Measurements from ENCODE around the gene CDCA4. TPM values are rescaled to one million over a fixed set of nuclear protein-coding genes. Genes with fewer than 3 reads are reported as not detected.
A peak's percentile ranks its signal among the peaks of the same experiment; 100 is the strongest.

Gene CDCA4
- total and polyA plus RNA-seq, 10 of the 15 experiments (the other 5 are each of a cell fraction or from before 2014, with no cell fraction given) = 10.4 to 64.0 (median 52.1) TPM

DNA sequence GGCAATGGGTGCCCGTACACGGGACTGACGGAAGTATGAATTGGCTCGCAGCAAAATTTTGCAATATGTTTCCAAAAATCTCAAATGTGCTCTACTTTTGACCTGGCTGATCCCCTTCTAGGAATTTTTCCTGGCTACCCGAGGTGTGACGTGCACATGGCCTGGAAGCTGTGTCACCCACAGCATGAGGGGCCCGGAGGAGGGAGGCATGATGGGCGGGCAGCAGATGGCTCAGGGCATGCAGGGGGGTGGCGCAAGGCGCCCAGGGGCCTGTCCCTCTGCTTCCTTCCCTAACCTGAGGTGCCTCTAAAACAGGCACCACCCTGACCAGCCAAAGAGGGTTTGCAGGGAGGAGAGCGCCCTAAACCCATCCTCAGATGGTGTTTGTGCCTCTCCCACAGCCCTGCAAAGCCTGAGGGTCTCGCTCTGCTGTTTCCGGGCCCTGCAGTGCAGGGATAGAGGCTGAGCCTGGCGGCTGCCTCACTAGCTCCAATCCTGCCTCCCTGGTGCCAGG lies 37.7 kb upstream of the CDCA4 start:
- ChIA-PET POLR2A (interaction anchor here (0.9 kb wide), 1 partner anchor 17 kb away, joined by 3 read pairs; no protein-coding TSS in a partner anchor), RAD21 (ENCODE audit: unreplicated experiment) (interaction anchor here (1.0 to 1.9 kb wide), 5 partner anchors 11 to 28 kb away, joined by 3 to 7 read pairs (median 4); no protein-coding TSS in a partner anchor), CTCF (interaction anchor here (0.9 to 11.9 kb wide), 5 partner anchors 9 to 83 kb away, joined by 3 to 114 read pairs (median 8); no protein-coding TSS in a partner anchor), SMC1A (ENCODE audit: uncharacterized antibody, unreplicated experiment) (interaction anchor here (0.8 to 1.3 kb wide), 4 partner anchors 8 to 28 kb away, joined by 3 to 6 read pairs (median 5); no protein-coding TSS in a partner anchor)
- Histone ChIP-seq H3K27ac (ENCODE audit: control insufficient read depth, insufficient read depth) (no peak overlapping the region), H2AFZ (ENCODE audit: control insufficient read depth, low read depth, low read length) (no peak overlapping the region), H3K4me2 (ENCODE audit: control insufficient read depth, insufficient read depth) (peak overlapping the region; percentile 17; the same call in 1 of the 2 replicates), H3K4me1 (ENCODE audit: control insufficient read depth, insufficient read depth, low read length) (peaks cover 33% of the 10 kb centered on the region), H3K36me3 (ENCODE audit: control insufficient read depth in 2 of 2, insufficient read depth in 2 of 2, low read length in 1 of 2) (peaks cover 21 to 27% of the 10 kb centered on the region in 2 experiments), H3K27me3 (replicated peaks in 1 of 2; ENCODE audit: control insufficient read depth in 2 of 2, insufficient read depth in 2 of 2, low read length in 1 of 2) (no peaks in the 10 kb centered on the region), H3K4me3 (no peak overlapping the region), H3K79me2 (ENCODE audit: control insufficient read depth, insufficient read depth, low read length) (peaks cover 65% of the 10 kb centered on the region), H3K9ac (ENCODE audit: control insufficient read depth, insufficient read depth, low read length) (no peak overlapping the region), H3K9me3 (replicated peaks; ENCODE audit: control insufficient read depth, insufficient read depth, low read length) (no peaks in the 10 kb centered on the region), H4K20me1 (ENCODE audit: control insufficient read depth, insufficient read depth) (peaks cover 16% of the 10 kb centered on the region)
- DNase-seq (ENCODE audit: low read depth, low spot score) = no peak
- no peak for ATAC-seq
- FAIRE-seq = no peak
- BruUV-seq (replicated peaks) = no TSS peak
- intact Hi-C loops (cut with micrococcal nuclease; ENCODE audit: unreplicated experiment) (no loop called here), in situ Hi-C loops (cut with MboI) (no loop called here)
- TF ChIP-seq POLR2A (IDR thresholded peaks at IDR 0.05; ENCODE audit: low read depth, low read length) = peak; percentile 59; the same call in 1 of the 2 replicates
- TF ChIP-seq SP1 (IDR thresholded peaks at IDR 0.05; ENCODE audit: low read depth, low read length) = no peak
- TF ChIP-seq TBL1XR1 (IDR thresholded peaks at IDR 0.05; ENCODE audit: low read depth, low read length) = no peak
- TF ChIP-seq, protein P1, sequence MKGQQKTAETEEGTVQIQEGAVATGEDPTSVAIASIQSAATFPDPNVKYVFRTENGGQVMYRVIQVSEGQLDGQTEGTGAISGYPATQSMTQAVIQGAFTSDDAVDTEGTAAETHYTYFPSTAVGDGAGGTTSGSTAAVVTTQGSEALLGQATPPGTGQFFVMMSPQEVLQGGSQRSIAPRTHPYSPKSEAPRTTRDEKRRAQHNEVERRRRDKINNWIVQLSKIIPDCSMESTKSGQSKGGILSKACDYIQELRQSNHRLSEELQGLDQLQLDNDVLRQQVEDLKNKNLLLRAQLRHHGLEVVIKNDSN (IDR thresholded peaks at IDR 0.05; ENCODE audit: borderline replicate concordance, extremely low read length, insufficient read depth, low read depth, low read length) = no peak
- TF ChIP-seq FOS (IDR thresholded peaks at IDR 0.05; ENCODE audit: borderline replicate concordance, extremely low read depth, insufficient read length) = no peak
- TF ChIP-seq KLF5 (IDR thresholded peaks at IDR 0.05; ENCODE audit: partially characterized antibody) = no peak
- no peak for TF ChIP-seq HDGF (IDR thresholded peaks at IDR 0.05)
- WGBS (ENCODE audit: insufficient coverage, insufficient replicate concordance, low lambda C conversion rate, missing lambda C conversion rate) = 81% methylated on average over 14 of the region's 14 CpGs

Data from GM12878 (cell line).